GM18867 (cell line): ENCODE data around the gene FOXN3.

ENCODE experiments used
- ATAC-seq: cut with Tn5 transposase; IDR thresholded peaks from one replicate; pipeline ENCODE4 v1.9.1; 2021; ENCODE audit warnings: mild to moderate bottlenecking, moderate library complexity; ENCODE audit not compliant: unreplicated experiment

The FOXN3 gene

GRCh38 chr14:89365061-89365801 is 51.8 kb downstream of the FOXN3 start:
- ATAC-seq = peak; percentile 91

- ATAC-seq = no peak
Observed at GRCh38 chr14:89364316-89364715, 52.7 kb downstream of the FOXN3 start.

- ATAC-seq = no peak
Observed at GRCh38 chr14:89360277-89360676, 56.8 kb downstream of the FOXN3 start.

- ATAC-seq = no peak
Observed at GRCh38 chr14:89359477-89360222, 57.4 kb downstream of the FOXN3 start.

GRCh38 chr14:89357655-89358297 is 59.3 kb downstream of the FOXN3 start:
- ATAC-seq = no peak

- no peak for ATAC-seq
Observed at GRCh38 chr14:89356927-89357326, 60.1 kb downstream of the FOXN3 start.

GRCh38 chr14:89356496-89356895 is 60.5 kb downstream of the FOXN3 start:
- no peak for ATAC-seq

GRCh38 chr14:89353766-89354113 is 63.3 kb downstream of the FOXN3 start:
- no peak for ATAC-seq

GRCh38 chr14:89352976-89353765 is 63.9 kb downstream of the FOXN3 start:
- no peak for ATAC-seq

GRCh38 chr14:89351516-89352404 is 65.3 kb downstream of the FOXN3 start:
- ATAC-seq = peak; percentile 71

- ATAC-seq = no peak
Observed at GRCh38 chr14:89351221-89351515, 65.9 kb downstream of the FOXN3 start.

GRCh38 chr14:89350152-89350551 is 66.9 kb downstream of the FOXN3 start:
- ATAC-seq = no peak

- ATAC-seq = no peak
Observed at GRCh38 chr14:89349171-89350008, 67.6 kb downstream of the FOXN3 start.

GRCh38 chr14:89348722-89349121 is 68.3 kb downstream of the FOXN3 start:
- no peak for ATAC-seq

GRCh38 chr14:89347885-89348284 is 69.1 kb downstream of the FOXN3 start:
- no peak for ATAC-seq

GRCh38 chr14:89344920-89345254 is 72.1 kb downstream of the FOXN3 start:
- no peak for ATAC-seq

- ATAC-seq = no peak
Observed at GRCh38 chr14:89343356-89343755, 73.7 kb downstream of the FOXN3 start.

GRCh38 chr14:89342049-89342448 is 75.0 kb downstream of the FOXN3 start:
- ATAC-seq = no peak
